B cell (primary cell): ENCODE data around the gene PYROXD2. TPM values are rescaled to one million over a fixed set of nuclear protein-coding genes. Genes with fewer than 3 reads are reported as not detected.

ENCODE experiments used
- ATAC-seq: fragments of 200-7000 bp; cut with Tn5 transposase; one replicate; pipeline ENCODE4 v1.10.0; 2021; ENCODE audit warnings: low read depth, mild to moderate bottlenecking, moderate number of reproducible peaks, moderate library complexity
- CTCF ChIA-PET: fragments of 350-600 bp; sonication (Branson Sonifier 250); formaldehyde crosslinking; loops from one replicate; lab custom pipeline; 2021; ENCODE audit warnings: antibody characterized with exemption, inconsistent platforms; lab: Charles Lee
- POLR2A ChIA-PET: fragments of 350-600 bp; sonication (Branson Sonifier 250); formaldehyde crosslinking; loops from one replicate; lab custom pipeline; 2021; ENCODE audit warnings: antibody characterized with exemption; lab: Charles Lee
- DNase-seq: peaks from one replicate; pipeline ENCODE4 v3.0.0; 2013
- H2AFZ ChIP-seq: 2 replicates; pipeline ENCODE4 v1.6.1; 2012; ENCODE audit warnings: mild to moderate bottlenecking, low read depth, low read length; ENCODE audit not compliant: insufficient read depth, poor library complexity, severe bottlenecking
- H3K27ac ChIP-seq, 2 donors: 1 replicate in 1 of 2; 2 replicates in 1 of 2; pipeline ENCODE4 v1.5.1; 2012 to 2013; ENCODE audit warnings: low read length in 2 of 2, mild to moderate bottlenecking in 2 of 2, moderate library complexity in 1 of 2
- H3K27me3 ChIP-seq, 4 experiments: fragments of 200-600 bp in 1 of 4; sonication (generic) in 1 of 4; replicated peaks in 1 of 4; 1 replicate in 2 of 4; 2 replicates in 2 of 4; pipeline versions ENCODE4 v1.6.1 to v1.7.0; 2013 to 2016; ENCODE audit warnings: low read length in 3 of 4, mild to moderate bottlenecking in 2 of 4, mixed read lengths in 1 of 4, moderate library complexity in 1 of 4; ENCODE audit not compliant: insufficient read depth in 4 of 4, control insufficient read depth in 3 of 4; ENCODE audit errors: control extremely low read depth in 1 of 4
- H3K36me3 ChIP-seq, 2 experiments: replicated peaks in 1 of 2; 1 replicate in 1 of 2; 2 replicates in 1 of 2; pipeline versions ENCODE4 v1.6.1 to v1.7.1; 2013; ENCODE audit warnings: low read length in 1 of 2; ENCODE audit not compliant: insufficient read depth in 2 of 2, control insufficient read depth in 1 of 2; ENCODE audit errors: control extremely low read depth in 1 of 2, extremely low read depth in 1 of 2
- H3K4me1 ChIP-seq, 2 donors: fragments of 200-600 bp in 1 of 2; sonication (generic) in 1 of 2; 1 replicate in 1 of 2; 2 replicates in 1 of 2; pipeline versions ENCODE4 v1.5.1 to v1.6.1; 2013 to 2017; ENCODE audit warnings: low read length in 2 of 2; ENCODE audit not compliant: control insufficient read depth in 2 of 2, insufficient read depth in 2 of 2
- H3K4me2 ChIP-seq: replicated peaks from 2 replicates; pipeline ENCODE3; 2012; ENCODE audit warnings: mild to moderate bottlenecking, low read depth, low read length; ENCODE audit not compliant: poor library complexity, severe bottlenecking
- H3K4me3 ChIP-seq, 5 experiments: fragments of 200-600 bp in 1 of 5; sonication (generic) in 1 of 5; 1 replicate in 3 of 5; 2 replicates in 2 of 5; pipeline versions ENCODE4 v1.5.1 to v1.7.0; 2011 to 2016; ENCODE audit warnings: low read length in 4 of 5, mild to moderate bottlenecking in 4 of 5, low read depth in 2 of 5, control low read depth in 1 of 5, moderate library complexity in 1 of 5; ENCODE audit not compliant: insufficient read depth in 1 of 5; ENCODE audit errors: control extremely low read depth in 1 of 5, extremely low read depth in 1 of 5
- H3K79me2 ChIP-seq: fragments of 200-600 bp; sonication (generic); one replicate; pipeline ENCODE4 v1.6.0; 2016; ENCODE audit warnings: low read length; ENCODE audit not compliant: control insufficient read depth, insufficient read depth
- H3K9ac ChIP-seq: fragments of 200-600 bp; sonication (generic); 2 replicates; pipeline ENCODE4 v1.6.1; 2017; ENCODE audit warnings: mild to moderate bottlenecking, low read length, moderate library complexity
- H3K9me3 ChIP-seq, 3 donors: one replicate each; pipeline versions ENCODE4 v1.6.1 to v1.7.1; 2013; ENCODE audit warnings: low read length in 2 of 3; ENCODE audit not compliant: control insufficient read depth in 2 of 3, insufficient read depth in 1 of 3; ENCODE audit errors: control extremely low read depth in 1 of 3
- H4K20me1 ChIP-seq: 2 replicates; pipeline ENCODE4 v1.6.0; 2012; ENCODE audit warnings: mild to moderate bottlenecking, low read length; ENCODE audit not compliant: insufficient read depth, control insufficient read depth, poor library complexity, severe bottlenecking
- H3K27ac Mint-ChIP-seq: one replicate; pipeline ENCODE4 v1.8.0; 2021; ENCODE audit warnings: mixed read lengths
- H3K27me3 Mint-ChIP-seq: one replicate; pipeline ENCODE4 v1.8.0; 2021; ENCODE audit warnings: mixed read lengths
- H3K4me1 Mint-ChIP-seq: one replicate; pipeline ENCODE4 v1.8.0; 2021; ENCODE audit warnings: mixed read lengths
- H3K4me3 Mint-ChIP-seq: one replicate; pipeline ENCODE4 v1.8.0; 2021; ENCODE audit warnings: mixed read lengths
- H3K9me3 Mint-ChIP-seq: one replicate; pipeline ENCODE4 v1.8.0; 2022; ENCODE audit warnings: mixed read lengths; ENCODE audit not compliant: insufficient read depth
- EZH2 ChIP-seq: IDR thresholded peaks from 2 replicates; pipeline ENCODE4 v1.6.1; 2012; ENCODE audit warnings: borderline replicate concordance, low read depth, mild to moderate bottlenecking, moderate library complexity, low read length; ENCODE audit not compliant: insufficient read depth, poor library complexity, severe bottlenecking
- WGBS: methylation state at CpG from one replicate; pipeline ENCODE4 v1.1.5; 2013; ENCODE audit warnings: missing lambda C conversion rate; ENCODE audit not compliant: insufficient coverage; 5-methylcytosine and 5-hydroxymethylcytosine counted together
- intact Hi-C: fragments of 100-400 bp; cut with micrococcal nuclease; formaldehyde crosslinking; loops from one replicate; pipeline ENCODE4 v1.10.0; 2022
- polyA plus RNA-seq: library from polyadenylated mRNA; depleted of rRNA; stranded (reverse); fragments of >200 nt; gene quantifications from 2 replicates; pipeline ENCODE4 v1.2.3, GENCODE V29; 2012
- total RNA-seq, 2 donors: library from RNA; stranded (reverse); fragments of 120-200 nt in 1 of 2; gene quantifications; 1 replicate in 1 of 2; 2 replicates in 1 of 2; pipeline versions ENCODE4 v1.2.3 to v1.2.4, GENCODE V29; 2013 to 2022
- TF ChIP-seq, protein P1 (sequence below): fragments of 200-600 bp; IDR thresholded peaks from one replicate; pipeline ENCODE4 v1.8.0; 2022; ENCODE audit warnings: antibody characterized with exemption, mild to moderate bottlenecking

PYROXD2 gene
- total and polyA plus RNA-seq, 2 donors (not counting 1 experiment from before 2014, with no cell fraction given) = 25.1 to 960 TPM

DNA sequence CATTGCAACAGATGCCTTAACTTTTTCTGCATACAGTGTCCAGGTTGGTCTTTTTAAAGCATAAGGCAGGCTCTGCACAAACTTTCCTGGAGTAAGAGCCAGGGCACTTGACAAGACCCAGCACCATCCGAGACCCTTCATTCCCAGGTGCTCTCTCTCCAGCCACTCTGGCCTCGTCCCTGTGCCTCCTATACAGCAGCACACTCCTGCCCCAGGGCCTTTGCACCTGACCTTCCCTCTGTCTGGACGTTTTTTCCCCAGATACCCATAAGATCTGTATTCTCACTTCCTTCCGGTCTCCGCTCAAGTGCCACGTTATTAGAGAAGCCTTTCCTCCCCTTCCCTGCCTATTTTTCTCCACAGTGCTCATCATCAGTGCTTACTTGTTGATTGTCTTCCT is 25.6 kb downstream of the PYROXD2 start:
- POLR2A ChIA-PET = no interaction called here
- Histone ChIP-seq H3K27me3 (no peaks in the 10 kb centered on the region), H3K27ac (no peak overlapping the region), H2AFZ (no peak overlapping the region), H3K4me2 (no peak overlapping the region), H3K9ac (no peak overlapping the region), H3K36me3 (no peaks in the 10 kb centered on the region), H4K20me1 (no peaks in the 10 kb centered on the region), H3K4me3 (no peak overlapping the region), H3K9me3 (no peaks in the 10 kb centered on the region), H3K4me1 (peaks cover 6 to 13% of the 10 kb centered on the region in 2 donors), H3K79me2 (no peaks in the 10 kb centered on the region)
- H3K9me3 Mint-ChIP-seq = no peaks in the 10 kb centered on the region
- no peak for DNase-seq
- no peak for TF ChIP-seq EZH2
- TF ChIP-seq, protein P1, sequence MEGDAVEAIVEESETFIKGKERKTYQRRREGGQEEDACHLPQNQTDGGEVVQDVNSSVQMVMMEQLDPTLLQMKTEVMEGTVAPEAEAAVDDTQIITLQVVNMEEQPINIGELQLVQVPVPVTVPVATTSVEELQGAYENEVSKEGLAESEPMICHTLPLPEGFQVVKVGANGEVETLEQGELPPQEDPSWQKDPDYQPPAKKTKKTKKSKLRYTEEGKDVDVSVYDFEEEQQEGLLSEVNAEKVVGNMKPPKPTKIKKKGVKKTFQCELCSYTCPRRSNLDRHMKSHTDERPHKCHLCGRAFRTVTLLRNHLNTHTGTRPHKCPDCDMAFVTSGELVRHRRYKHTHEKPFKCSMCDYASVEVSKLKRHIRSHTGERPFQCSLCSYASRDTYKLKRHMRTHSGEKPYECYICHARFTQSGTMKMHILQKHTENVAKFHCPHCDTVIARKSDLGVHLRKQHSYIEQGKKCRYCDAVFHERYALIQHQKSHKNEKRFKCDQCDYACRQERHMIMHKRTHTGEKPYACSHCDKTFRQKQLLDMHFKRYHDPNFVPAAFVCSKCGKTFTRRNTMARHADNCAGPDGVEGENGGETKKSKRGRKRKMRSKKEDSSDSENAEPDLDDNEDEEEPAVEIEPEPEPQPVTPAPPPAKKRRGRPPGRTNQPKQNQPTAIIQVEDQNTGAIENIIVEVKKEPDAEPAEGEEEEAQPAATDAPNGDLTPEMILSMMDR = no peak
- H3K4me1 Mint-ChIP-seq = peaks cover 15% of the 10 kb centered on the region
- H3K4me3 Mint-ChIP-seq = no peak overlapping the region
- intact Hi-C loops = no loop called here
- H3K27ac Mint-ChIP-seq = no peak overlapping the region
- ATAC-seq = no peak
- 80% methylated on average over 5 of the region's 6 CpGs for WGBS
- H3K27me3 Mint-ChIP-seq = no peaks in the 10 kb centered on the region
- CTCF ChIA-PET = no interaction called here

DNA sequence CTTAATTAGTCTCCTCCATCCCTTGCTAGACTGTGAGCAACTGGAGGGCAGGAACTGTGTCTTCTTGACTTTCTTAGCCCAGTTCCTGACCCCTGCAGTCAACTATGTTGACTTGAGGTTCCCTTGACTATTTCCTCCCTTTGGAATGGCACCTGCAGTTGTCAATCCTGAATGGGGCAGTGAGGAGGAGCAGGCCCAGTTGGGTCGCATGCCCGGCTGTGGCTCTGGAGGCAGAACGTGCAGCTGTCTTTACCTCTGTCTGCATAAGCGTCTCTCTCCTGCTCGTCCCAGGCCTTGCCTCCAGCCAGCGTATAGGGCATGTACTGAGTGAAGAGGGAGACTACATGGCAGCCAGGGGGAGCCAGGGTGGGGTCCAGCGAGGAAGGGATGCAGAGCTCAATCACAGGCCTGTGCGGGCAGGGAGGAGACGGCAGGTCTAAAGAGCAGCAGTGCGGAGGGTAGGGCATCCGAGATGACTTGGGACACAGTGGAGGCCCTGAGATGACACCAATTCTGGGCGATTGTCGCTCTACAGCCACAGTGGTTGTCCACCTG is 26.8 kb downstream of the PYROXD2 start:
- Mint-ChIP-seq H3K4me1 (peaks cover 15% of the 10 kb centered on the region), H3K4me3 (no peak overlapping the region), H3K27me3 (no peaks in the 10 kb centered on the region), H3K27ac (no peak overlapping the region), H3K9me3 (no peaks in the 10 kb centered on the region)
- Histone ChIP-seq H3K36me3 (no peaks in the 10 kb centered on the region), H3K9ac (no peak overlapping the region), H3K4me3 (no peak overlapping the region), H3K4me2 (no peak overlapping the region), H4K20me1 (no peaks in the 10 kb centered on the region), H3K9me3 (no peaks in the 10 kb centered on the region), H2AFZ (no peak overlapping the region), H3K4me1 (peaks cover 6 to 13% of the 10 kb centered on the region in 2 donors), H3K27me3 (no peaks in the 10 kb centered on the region), H3K79me2 (no peaks in the 10 kb centered on the region), H3K27ac (no peak overlapping the region)
- DNase-seq (no peak), ATAC-seq (no peak)
- TF ChIP-seq, protein P1 = no peak
- no peak for TF ChIP-seq EZH2
- intact Hi-C loops = no loop called here
- ChIA-PET POLR2A (no interaction called here), CTCF (no interaction called here)
- WGBS = 98% methylated on average over 13 of the region's 13 CpGs
